DND-41 (cell line): ENCODE data around the gene DPT.

Experiments
- ATAC-seq: fragments of 200-7000 bp; cut with Tn5 transposase; 3 replicates; pipeline ENCODE4 v1.9.1; 2021; ENCODE audit warnings: low read depth; ENCODE audit not compliant: insufficient read depth
- DNase-seq: peaks from one replicate; pipeline ENCODE4 v3.0.0-alpha.2; 2020
- H2AFZ ChIP-seq: 2 replicates; pipeline ENCODE4 v1.6.0; 2012; ENCODE audit warnings: low read depth, low read length
- H3K27ac ChIP-seq: 2 replicates; pipeline ENCODE4 v1.5.1; 2012; ENCODE audit warnings: low read length, inconsistent platforms
- H3K27me3 ChIP-seq: fragments of 200-600 bp; sonication (generic); 2 replicates; pipeline ENCODE4 v1.6.0; 2012; ENCODE audit warnings: low read length, mild to moderate bottlenecking, inconsistent platforms; ENCODE audit not compliant: insufficient read depth, poor library complexity
- H3K36me3 ChIP-seq: 2 replicates; pipeline ENCODE4 v1.5.1; 2012; ENCODE audit warnings: low read length, inconsistent platforms; ENCODE audit not compliant: insufficient read depth
- H3K4me1 ChIP-seq: 2 replicates; pipeline ENCODE4 v1.5.1; 2012; ENCODE audit warnings: mild to moderate bottlenecking, low read length; ENCODE audit not compliant: insufficient read depth
- H3K4me2 ChIP-seq: 2 replicates; pipeline ENCODE4 v1.6.0; 2012; ENCODE audit warnings: mild to moderate bottlenecking, moderate library complexity, low read length, inconsistent platforms; ENCODE audit not compliant: insufficient read depth
- H3K4me3 ChIP-seq, 2 experiments: fragments of 200-600 bp in 1 of 2; shearing (Covaris generic) in 1 of 2; 2 replicates each; pipeline ENCODE4 v1.5.1; 2012 to 2016; ENCODE audit warnings: inconsistent platforms in 2 of 2, low read length in 2 of 2, mild to moderate bottlenecking in 2 of 2, low read depth in 1 of 2, moderate library complexity in 1 of 2
- H3K79me2 ChIP-seq: 2 replicates; pipeline ENCODE4 v1.6.0; 2012; ENCODE audit warnings: low read length, inconsistent platforms; ENCODE audit not compliant: insufficient read depth
- H3K9ac ChIP-seq: 2 replicates; pipeline ENCODE4 v1.6.0; 2012; ENCODE audit warnings: low read depth, mild to moderate bottlenecking, inconsistent platforms, low read length, moderate library complexity
- H3K9me3 ChIP-seq: 2 replicates; pipeline ENCODE4 v1.5.1; 2012; ENCODE audit warnings: low read length, moderate library complexity, mild to moderate bottlenecking, inconsistent platforms; ENCODE audit not compliant: insufficient read depth, severe bottlenecking
- H4K20me1 ChIP-seq: 2 replicates; pipeline ENCODE4 v1.6.0; 2012; ENCODE audit warnings: low read length; ENCODE audit not compliant: insufficient read depth
- EZH2 ChIP-seq: IDR thresholded peaks from 3 replicates; pipeline ENCODE4 v1.6.1; 2012; ENCODE audit warnings: borderline replicate concordance, low read depth, mild to moderate bottlenecking, moderate library complexity, low read length, inconsistent platforms; ENCODE audit not compliant: severe bottlenecking
- TF ChIP-seq, protein P1 (sequence below): IDR thresholded peaks from 2 replicates; pipeline ENCODE4 v1.5.1; 2012; ENCODE audit warnings: borderline replicate concordance, low read length, moderate library complexity, mild to moderate bottlenecking; ENCODE audit not compliant: poor library complexity, severe bottlenecking; ENCODE audit errors: extremely low read depth

DPT gene

DNA sequence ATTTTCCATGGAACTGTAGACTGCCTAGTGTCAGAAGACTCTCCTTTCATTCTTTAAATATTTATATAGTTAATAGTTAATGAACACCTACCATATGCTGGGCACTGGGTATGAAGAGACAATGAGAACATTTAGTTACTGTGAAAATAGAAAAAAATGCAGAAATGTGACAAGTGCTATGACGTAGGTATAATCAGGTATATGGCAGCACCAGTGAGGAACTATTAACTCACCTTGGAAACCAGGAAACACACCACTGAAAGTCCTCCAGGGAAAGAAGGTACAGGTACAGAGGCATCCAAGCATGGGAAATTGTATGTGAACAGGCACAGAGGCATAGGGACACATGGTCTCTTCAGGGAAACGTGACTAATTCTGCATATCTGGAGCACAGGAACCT, 42.3 kb downstream of the DPT start:
- Histone ChIP-seq H3K36me3 (no peaks in the 10 kb centered on the region), H3K4me2 (no peak overlapping the region), H3K4me3 (no peak overlapping the region), H4K20me1 (no peaks in the 10 kb centered on the region), H3K27me3 (no peaks in the 10 kb centered on the region), H3K9me3 (no peaks in the 10 kb centered on the region), H3K9ac (no peak overlapping the region), H3K79me2 (no peaks in the 10 kb centered on the region), H3K4me1 (no peaks in the 10 kb centered on the region), H3K27ac (no peak overlapping the region), H2AFZ (no peak overlapping the region)
- no peak for TF ChIP-seq EZH2
- TF ChIP-seq, protein P1, sequence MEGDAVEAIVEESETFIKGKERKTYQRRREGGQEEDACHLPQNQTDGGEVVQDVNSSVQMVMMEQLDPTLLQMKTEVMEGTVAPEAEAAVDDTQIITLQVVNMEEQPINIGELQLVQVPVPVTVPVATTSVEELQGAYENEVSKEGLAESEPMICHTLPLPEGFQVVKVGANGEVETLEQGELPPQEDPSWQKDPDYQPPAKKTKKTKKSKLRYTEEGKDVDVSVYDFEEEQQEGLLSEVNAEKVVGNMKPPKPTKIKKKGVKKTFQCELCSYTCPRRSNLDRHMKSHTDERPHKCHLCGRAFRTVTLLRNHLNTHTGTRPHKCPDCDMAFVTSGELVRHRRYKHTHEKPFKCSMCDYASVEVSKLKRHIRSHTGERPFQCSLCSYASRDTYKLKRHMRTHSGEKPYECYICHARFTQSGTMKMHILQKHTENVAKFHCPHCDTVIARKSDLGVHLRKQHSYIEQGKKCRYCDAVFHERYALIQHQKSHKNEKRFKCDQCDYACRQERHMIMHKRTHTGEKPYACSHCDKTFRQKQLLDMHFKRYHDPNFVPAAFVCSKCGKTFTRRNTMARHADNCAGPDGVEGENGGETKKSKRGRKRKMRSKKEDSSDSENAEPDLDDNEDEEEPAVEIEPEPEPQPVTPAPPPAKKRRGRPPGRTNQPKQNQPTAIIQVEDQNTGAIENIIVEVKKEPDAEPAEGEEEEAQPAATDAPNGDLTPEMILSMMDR, result no peak
- no peak for DNase-seq
- ATAC-seq, result no peak

DNA sequence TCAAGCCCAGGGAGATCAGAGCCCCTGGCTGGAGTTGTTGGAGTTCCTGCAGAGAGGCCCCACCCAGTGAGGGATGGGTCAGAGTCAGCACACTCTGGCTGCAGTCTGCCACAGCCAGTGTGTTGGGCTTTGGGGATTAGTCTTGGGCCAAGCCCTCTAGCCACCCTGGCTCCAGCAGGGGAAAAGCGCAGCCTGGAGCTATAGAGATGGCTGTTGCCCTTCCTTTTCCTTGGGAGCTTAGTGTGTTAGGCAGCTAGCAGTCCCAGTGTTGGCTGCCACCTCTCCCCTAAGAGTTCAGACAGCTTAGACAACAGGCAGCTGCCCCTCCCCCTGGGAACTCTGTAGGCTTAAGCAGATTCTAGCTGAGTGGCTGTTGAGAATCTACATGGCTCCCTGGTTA, 45.1 kb downstream of the DPT start:
- ATAC-seq, result no peak
- no peak overlapping the region for H2AFZ ChIP-seq
- no peak for DNase-seq
- H4K20me1 ChIP-seq, result no peaks in the 10 kb centered on the region
- H3K4me3 ChIP-seq, result no peak overlapping the region
- H3K4me1 ChIP-seq, result no peaks in the 10 kb centered on the region
- TF ChIP-seq EZH2, result no peak
- TF ChIP-seq, protein P1, result no peak
- H3K79me2 ChIP-seq, result no peaks in the 10 kb centered on the region
- no peak overlapping the region for H3K27ac ChIP-seq
- H3K9me3 ChIP-seq, result no peaks in the 10 kb centered on the region
- no peaks in the 10 kb centered on the region for H3K27me3 ChIP-seq
- no peaks in the 10 kb centered on the region for H3K36me3 ChIP-seq
- no peak overlapping the region for H3K9ac ChIP-seq
- no peak overlapping the region for H3K4me2 ChIP-seq

DNA sequence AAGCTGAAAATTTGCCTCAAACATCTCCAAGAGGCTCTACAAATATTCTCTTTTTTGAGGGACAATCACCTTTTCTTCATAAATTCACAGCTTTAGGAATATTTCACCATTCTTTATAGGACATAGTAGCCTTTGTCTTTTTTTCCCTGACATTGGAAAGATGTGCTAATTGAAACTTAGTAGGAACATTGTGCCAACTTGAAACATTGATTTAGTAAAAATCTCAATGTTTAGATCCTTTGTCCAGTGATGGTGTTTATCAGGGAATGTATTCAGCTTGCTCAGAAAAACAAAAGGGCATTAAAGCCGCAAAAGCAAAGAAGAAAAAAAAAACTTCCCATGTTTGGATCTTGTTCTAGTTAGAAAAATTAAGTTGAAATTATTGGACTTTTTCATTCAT, 52.1 kb downstream of the DPT start:
- Histone ChIP-seq H3K9ac (no peak overlapping the region), H3K27ac (no peak overlapping the region), H3K9me3 (peaks cover 2% of the 10 kb centered on the region), H3K4me2 (no peak overlapping the region), H3K36me3 (no peaks in the 10 kb centered on the region), H4K20me1 (no peaks in the 10 kb centered on the region), H2AFZ (no peak overlapping the region), H3K79me2 (no peaks in the 10 kb centered on the region), H3K27me3 (no peaks in the 10 kb centered on the region), H3K4me3 (no peak overlapping the region), H3K4me1 (no peaks in the 10 kb centered on the region)
- TF ChIP-seq EZH2, result no peak
- TF ChIP-seq, protein P1, result no peak
- no peak for ATAC-seq
- no peak for DNase-seq
